K562 (cell line): ENCODE measurements around the gene TRMT112. TPM values are rescaled to one million over a fixed set of nuclear protein-coding genes. Genes with fewer than 3 reads are reported as not detected.

Experiments used
- CBX5 ChIP-seq: IDR thresholded peaks from 2 replicates; pipeline ENCODE4 v1.6.1; 2014; ENCODE audit warnings: low read depth, borderline replicate concordance
- DIDO1 ChIP-seq: fragments of 450-650 bp; IDR thresholded peaks from 2 replicates; pipeline ENCODE4 v1.6.1; 2016; ENCODE audit warnings: low read depth, missing biosample characterization, missing genetic modification characterization
- GMEB1 ChIP-seq: fragments of 250-450 bp; sonication (Bioruptor Pico); IDR thresholded peaks from 2 replicates; pipeline ENCODE4 v1.4.0; 2020; ENCODE audit warnings: mild to moderate bottlenecking
- MTA1 ChIP-seq: fragments of 450-650 bp; IDR thresholded peaks from 2 replicates; pipeline ENCODE4 v1.6.1; 2017; ENCODE audit warnings: borderline replicate concordance
- NR4A1 ChIP-seq, 2 experiments: fragments of 250-450 bp in 1 of 2; fragments of 450-650 bp in 1 of 2; sonication (Bioruptor Pico) in 1 of 2; IDR thresholded peaks; 2 replicates each; pipeline versions ENCODE4 v1.4.0 to v1.6.1; 2016 to 2020; ENCODE audit warnings: mild to moderate bottlenecking in 2 of 2, missing compliant biosample characterization in 1 of 2, missing genetic modification characterization in 1 of 2, moderate library complexity in 1 of 2
- PHB ChIP-seq: fragments of 250-450 bp; sonication (Bioruptor Pico); IDR thresholded peaks from 2 replicates; pipeline ENCODE4 v1.5.0; 2021
- RUNX1 ChIP-seq: sonication (generic); IDR thresholded peaks from 2 replicates; pipeline ENCODE4 v1.6.1; 2016; ENCODE audit warnings: antibody characterized with exemption, low read depth
- SRF ChIP-seq, 2 experiments: fragments of 250-450, 450-650 bp in 1 of 2; sonication (Bioruptor Pico) in 1 of 2; sonication (generic) in 1 of 2; formaldehyde crosslinking; IDR thresholded peaks; 2 replicates each; pipeline versions ENCODE4 v1.5.0 to v1.5.1; 2020 to 2022; ENCODE audit warnings: mild to moderate bottlenecking in 1 of 2, missing genetic modification reagents in 1 of 2
- TOE1 ChIP-seq, 2 experiments: fragments of 450-650 bp in 1 of 2; sonication (generic) in 1 of 2; formaldehyde crosslinking in 1 of 2; IDR thresholded peaks; 2 replicates each; pipeline versions ENCODE4 v1.7.1 to v1.8.0; 2016 to 2022; ENCODE audit warnings: borderline replicate concordance in 2 of 2, mild to moderate bottlenecking in 2 of 2, antibody characterized with exemption in 1 of 2, inconsistent platforms in 1 of 2, low read depth in 1 of 2, missing genetic modification reagents in 1 of 2, moderate library complexity in 1 of 2
- ZNF165 ChIP-seq: fragments of 250-450 bp; sonication (Bioruptor Pico); IDR thresholded peaks from 2 replicates; pipeline ENCODE4 v1.4.0; 2020; ENCODE audit warnings: borderline replicate concordance
- ZSCAN29 ChIP-seq: fragments of 450-650 bp; IDR thresholded peaks from 2 replicates; pipeline ENCODE4 v1.6.1; 2017
- ZSCAN32 ChIP-seq: fragments of 450-650 bp; formaldehyde crosslinking; IDR thresholded peaks from 2 replicates; pipeline ENCODE4 v1.4.0; 2020; ENCODE audit warnings: mild to moderate bottlenecking, moderate library complexity
- polyA plus RNA-seq, 8 experiments: library from polyadenylated mRNA; depleted of rRNA in 4 of 8; stranded (reverse) in 5 of 8; unstranded in 3 of 8; fragments of >200 nt; fragmentation: Nextera tagmentation in 2 of 8; fragmentation: Illumina TruSeq in 1 of 8; extraction: Ambion mirVana in 2 of 8; extraction: Trizol in 1 of 8; gene quantifications; 2 replicates each; pipeline versions ENCODE4 v1.2.1 to v1.2.3, GENCODE V29; 2011 to 2014; ENCODE audit warnings: inconsistent platforms in 1 of 8, missing spikeins in 1 of 8
- total RNA-seq, 7 experiments: library from RNA; depleted of rRNA in 6 of 7; stranded (reverse); fragments of >200 nt in 6 of 7; fragmentation: Illumina TruSeq in 2 of 7; extraction: Trizol in 2 of 7; gene quantifications; 2 replicates each; pipeline versions ENCODE4 v1.2.1 to v1.2.3, GENCODE V29; 2011 to 2021; ENCODE audit warnings: low replicate concordance in 1 of 7
- TF ChIP-seq, protein P1 (sequence below): fragments of 450-650 bp; conservative IDR thresholded peaks from 2 replicates; pipeline ENCODE4 v1.6.1; 2016; ENCODE audit warnings: missing genetic modification characterization, low read depth, mild to moderate bottlenecking, missing compliant biosample characterization, moderate library complexity
- TF ChIP-seq, protein P2 (sequence below): sonication (generic); formaldehyde crosslinking; IDR thresholded peaks from 2 replicates; pipeline ENCODE4 v1.8.0; 2022; ENCODE audit warnings: mild to moderate bottlenecking, missing genetic modification reagents, borderline replicate concordance
- TF ChIP-seq, protein P3 (sequence below): IDR thresholded peaks from 3 replicates; pipeline ENCODE4 v1.6.1; 2011; ENCODE audit warnings: borderline replicate concordance, mild to moderate bottlenecking, moderate library complexity; ENCODE audit not compliant: insufficient read length; ENCODE audit errors: extremely low read depth
- TF ChIP-seq, protein P4 (sequence below): sonication (generic); formaldehyde crosslinking; IDR thresholded peaks from 2 replicates; pipeline ENCODE4 v1.8.1; 2023; ENCODE audit warnings: mild to moderate bottlenecking, missing genetic modification reagents, moderate library complexity

Gene TRMT112
- total and polyA plus RNA-seq, 9 of the 15 experiments (the other 6 are each of a cell fraction or from before 2014, with no cell fraction given): 162 to 444 (median 300) TPM

DNA sequence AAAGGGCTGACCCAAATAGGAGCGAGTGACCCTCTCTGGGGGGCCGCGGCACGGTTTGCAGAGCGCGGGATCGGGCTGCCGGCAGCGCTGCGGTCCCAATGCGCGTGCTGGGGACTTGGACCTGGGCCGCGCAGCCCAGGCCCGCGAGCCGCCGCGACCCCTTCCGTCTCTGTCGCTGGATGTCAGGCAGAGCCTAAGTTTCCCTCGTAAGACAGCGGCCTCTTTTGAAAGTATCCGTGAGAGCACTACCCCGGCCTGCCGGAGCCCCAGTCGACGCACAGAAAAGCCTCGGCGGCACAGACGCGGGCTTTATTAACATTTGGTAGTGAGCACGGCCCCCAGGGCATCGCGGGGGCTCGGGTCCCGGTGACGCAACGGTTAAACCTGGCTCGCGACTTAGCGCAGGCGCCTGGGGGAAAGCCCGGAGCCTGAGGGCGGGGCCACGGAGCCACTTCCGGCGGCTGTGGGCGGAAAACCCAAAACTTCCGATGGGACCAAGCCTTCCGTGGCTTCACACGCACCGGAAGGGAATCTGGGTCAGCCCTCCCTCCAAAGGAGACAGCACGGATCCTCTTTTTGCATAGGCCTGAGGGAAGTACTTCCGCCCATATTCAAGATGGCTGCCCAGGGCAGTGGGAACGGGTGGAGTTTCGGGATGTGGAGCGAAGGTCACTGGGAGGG, 47.7 kb downstream of the TRMT112 start (continued):
- TF ChIP-seq GMEB1: 0 out of 2 replicates have a peak, but pooled peaks have one; percentile 4
- TF ChIP-seq RUNX1: no peak; the same call in 1 of the 2 replicates
- 0 out of 2 replicates have a peak, but pooled peaks have one; percentile 16 for TF ChIP-seq ZSCAN29
- TF ChIP-seq, protein P1, sequence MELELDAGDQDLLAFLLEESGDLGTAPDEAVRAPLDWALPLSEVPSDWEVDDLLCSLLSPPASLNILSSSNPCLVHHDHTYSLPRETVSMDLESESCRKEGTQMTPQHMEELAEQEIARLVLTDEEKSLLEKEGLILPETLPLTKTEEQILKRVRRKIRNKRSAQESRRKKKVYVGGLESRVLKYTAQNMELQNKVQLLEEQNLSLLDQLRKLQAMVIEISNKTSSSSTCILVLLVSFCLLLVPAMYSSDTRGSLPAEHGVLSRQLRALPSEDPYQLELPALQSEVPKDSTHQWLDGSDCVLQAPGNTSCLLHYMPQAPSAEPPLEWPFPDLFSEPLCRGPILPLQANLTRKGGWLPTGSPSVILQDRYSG: no peak
- TF ChIP-seq DIDO1: 0 out of 2 replicates have a peak, but pooled peaks have one; percentile 65
- peak; percentile 78 for TF ChIP-seq PHB (CRISPR knock-in tag)
- no peak for TF ChIP-seq ZNF165
- TF ChIP-seq ZSCAN32 (CRISPR knock-in tag): peak; percentile 45
- TF ChIP-seq MTA1: no peak
- 0 out of 2 replicates have a peak, but pooled peaks have one; percentile 14 for TF ChIP-seq TOE1 (IDR thresholded peaks at IDR 0.05; ENCODE audit: borderline replicate concordance)
- 0 out of 2 replicates have a peak, but pooled peaks have one; percentile 33 for TF ChIP-seq TOE1 (CRISPR knock-in tag; IDR thresholded peaks at IDR 0.05; ENCODE audit: borderline replicate concordance, low read depth)
- no peak for TF ChIP-seq CBX5
- TF ChIP-seq, protein P2, sequence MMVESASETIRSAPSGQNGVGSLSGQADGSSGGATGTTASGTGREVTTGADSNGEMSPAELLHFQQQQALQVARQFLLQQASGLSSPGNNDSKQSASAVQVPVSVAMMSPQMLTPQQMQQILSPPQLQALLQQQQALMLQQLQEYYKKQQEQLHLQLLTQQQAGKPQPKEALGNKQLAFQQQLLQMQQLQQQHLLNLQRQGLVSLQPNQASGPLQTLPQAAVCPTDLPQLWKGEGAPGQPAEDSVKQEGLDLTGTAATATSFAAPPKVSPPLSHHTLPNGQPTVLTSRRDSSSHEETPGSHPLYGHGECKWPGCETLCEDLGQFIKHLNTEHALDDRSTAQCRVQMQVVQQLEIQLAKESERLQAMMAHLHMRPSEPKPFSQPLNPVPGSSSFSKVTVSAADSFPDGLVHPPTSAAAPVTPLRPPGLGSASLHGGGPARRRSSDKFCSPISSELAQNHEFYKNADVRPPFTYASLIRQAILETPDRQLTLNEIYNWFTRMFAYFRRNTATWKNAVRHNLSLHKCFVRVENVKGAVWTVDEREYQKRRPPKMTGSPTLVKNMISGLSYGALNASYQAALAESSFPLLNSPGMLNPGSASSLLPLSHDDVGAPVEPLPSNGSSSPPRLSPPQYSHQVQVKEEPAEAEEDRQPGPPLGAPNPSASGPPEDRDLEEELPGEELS (CRISPR knock-in tag): peak; percentile 82; the same call in 1 of the 2 replicates
- TF ChIP-seq, protein P3, sequence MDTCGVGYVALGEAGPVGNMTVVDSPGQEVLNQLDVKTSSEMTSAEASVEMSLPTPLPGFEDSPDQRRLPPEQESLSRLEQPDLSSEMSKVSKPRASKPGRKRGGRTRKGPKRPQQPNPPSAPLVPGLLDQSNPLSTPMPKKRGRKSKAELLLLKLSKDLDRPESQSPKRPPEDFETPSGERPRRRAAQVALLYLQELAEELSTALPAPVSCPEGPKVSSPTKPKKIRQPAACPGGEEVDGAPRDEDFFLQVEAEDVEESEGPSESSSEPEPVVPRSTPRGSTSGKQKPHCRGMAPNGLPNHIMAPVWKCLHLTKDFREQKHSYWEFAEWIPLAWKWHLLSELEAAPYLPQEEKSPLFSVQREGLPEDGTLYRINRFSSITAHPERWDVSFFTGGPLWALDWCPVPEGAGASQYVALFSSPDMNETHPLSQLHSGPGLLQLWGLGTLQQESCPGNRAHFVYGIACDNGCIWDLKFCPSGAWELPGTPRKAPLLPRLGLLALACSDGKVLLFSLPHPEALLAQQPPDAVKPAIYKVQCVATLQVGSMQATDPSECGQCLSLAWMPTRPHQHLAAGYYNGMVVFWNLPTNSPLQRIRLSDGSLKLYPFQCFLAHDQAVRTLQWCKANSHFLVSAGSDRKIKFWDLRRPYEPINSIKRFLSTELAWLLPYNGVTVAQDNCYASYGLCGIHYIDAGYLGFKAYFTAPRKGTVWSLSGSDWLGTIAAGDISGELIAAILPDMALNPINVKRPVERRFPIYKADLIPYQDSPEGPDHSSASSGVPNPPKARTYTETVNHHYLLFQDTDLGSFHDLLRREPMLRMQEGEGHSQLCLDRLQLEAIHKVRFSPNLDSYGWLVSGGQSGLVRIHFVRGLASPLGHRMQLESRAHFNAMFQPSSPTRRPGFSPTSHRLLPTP: no peak
- TF ChIP-seq, protein P4, sequence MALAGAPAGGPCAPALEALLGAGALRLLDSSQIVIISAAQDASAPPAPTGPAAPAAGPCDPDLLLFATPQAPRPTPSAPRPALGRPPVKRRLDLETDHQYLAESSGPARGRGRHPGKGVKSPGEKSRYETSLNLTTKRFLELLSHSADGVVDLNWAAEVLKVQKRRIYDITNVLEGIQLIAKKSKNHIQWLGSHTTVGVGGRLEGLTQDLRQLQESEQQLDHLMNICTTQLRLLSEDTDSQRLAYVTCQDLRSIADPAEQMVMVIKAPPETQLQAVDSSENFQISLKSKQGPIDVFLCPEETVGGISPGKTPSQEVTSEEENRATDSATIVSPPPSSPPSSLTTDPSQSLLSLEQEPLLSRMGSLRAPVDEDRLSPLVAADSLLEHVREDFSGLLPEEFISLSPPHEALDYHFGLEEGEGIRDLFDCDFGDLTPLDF (CRISPR knock-in tag): peak; percentile 66
- TF ChIP-seq NR4A1 (CRISPR knock-in tag; IDR thresholded peaks at IDR 0.05): no peak
- TF ChIP-seq NR4A1 (tag; IDR thresholded peaks at IDR 0.05): no peak
- TF ChIP-seq SRF (CRISPR knock-in tag; IDR thresholded peaks at IDR 0.05): peak in 1 of 2 experiments; percentile 62; a peak in 1 of 4 replicates
